Retinal pigment epithelial cell (primary cell): ENCODE results near the gene NR2F2.

Experiments used
- DNase-seq: peaks from one replicate; pipeline ENCODE4 v3.0.0-alpha.2; 2010; ENCODE audit warnings: low read depth
- H3K4me3 ChIP-seq: 2 replicates; pipeline ENCODE4 v1.5.1; 2011; ENCODE audit warnings: mild to moderate bottlenecking, low read length, control low read depth, moderate library complexity
- TF ChIP-seq, protein P1 (sequence below): conservative IDR thresholded peaks from 2 replicates; pipeline ENCODE4 v1.5.1; 2011; ENCODE audit warnings: low read depth, low read length, control low read depth, inconsistent platforms

Gene NR2F2

DNA sequence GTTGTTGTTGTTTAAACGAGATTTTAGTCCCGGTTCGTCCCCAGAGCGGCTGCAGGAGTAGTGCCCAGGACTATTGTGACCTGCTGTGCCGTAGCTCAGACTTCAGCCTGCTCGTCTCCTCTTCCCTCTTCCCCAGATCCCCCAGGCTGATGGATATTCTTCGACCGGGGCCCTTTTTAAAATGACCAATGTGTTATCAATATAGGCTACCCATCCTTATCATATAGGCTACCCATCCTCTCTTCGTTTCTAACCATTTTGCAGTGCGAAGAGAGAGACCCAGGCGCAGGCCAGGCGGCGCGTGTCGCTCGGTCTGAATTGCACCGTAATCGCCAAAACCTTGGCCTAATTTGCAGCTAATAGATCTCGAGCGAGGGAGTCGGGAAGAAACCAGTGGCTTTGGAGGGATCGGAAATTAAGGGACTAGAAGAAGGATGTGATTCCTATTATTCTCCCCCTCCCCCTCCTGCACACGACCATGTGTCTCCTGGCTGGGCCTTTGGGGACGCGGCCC, 23.0 kb downstream of the NR2F2 start:
- H3K4me3 ChIP-seq, result peak overlapping the region; percentile 65
- TF ChIP-seq, protein P1, sequence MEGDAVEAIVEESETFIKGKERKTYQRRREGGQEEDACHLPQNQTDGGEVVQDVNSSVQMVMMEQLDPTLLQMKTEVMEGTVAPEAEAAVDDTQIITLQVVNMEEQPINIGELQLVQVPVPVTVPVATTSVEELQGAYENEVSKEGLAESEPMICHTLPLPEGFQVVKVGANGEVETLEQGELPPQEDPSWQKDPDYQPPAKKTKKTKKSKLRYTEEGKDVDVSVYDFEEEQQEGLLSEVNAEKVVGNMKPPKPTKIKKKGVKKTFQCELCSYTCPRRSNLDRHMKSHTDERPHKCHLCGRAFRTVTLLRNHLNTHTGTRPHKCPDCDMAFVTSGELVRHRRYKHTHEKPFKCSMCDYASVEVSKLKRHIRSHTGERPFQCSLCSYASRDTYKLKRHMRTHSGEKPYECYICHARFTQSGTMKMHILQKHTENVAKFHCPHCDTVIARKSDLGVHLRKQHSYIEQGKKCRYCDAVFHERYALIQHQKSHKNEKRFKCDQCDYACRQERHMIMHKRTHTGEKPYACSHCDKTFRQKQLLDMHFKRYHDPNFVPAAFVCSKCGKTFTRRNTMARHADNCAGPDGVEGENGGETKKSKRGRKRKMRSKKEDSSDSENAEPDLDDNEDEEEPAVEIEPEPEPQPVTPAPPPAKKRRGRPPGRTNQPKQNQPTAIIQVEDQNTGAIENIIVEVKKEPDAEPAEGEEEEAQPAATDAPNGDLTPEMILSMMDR, result no peak
- no peak for DNase-seq

DNA sequence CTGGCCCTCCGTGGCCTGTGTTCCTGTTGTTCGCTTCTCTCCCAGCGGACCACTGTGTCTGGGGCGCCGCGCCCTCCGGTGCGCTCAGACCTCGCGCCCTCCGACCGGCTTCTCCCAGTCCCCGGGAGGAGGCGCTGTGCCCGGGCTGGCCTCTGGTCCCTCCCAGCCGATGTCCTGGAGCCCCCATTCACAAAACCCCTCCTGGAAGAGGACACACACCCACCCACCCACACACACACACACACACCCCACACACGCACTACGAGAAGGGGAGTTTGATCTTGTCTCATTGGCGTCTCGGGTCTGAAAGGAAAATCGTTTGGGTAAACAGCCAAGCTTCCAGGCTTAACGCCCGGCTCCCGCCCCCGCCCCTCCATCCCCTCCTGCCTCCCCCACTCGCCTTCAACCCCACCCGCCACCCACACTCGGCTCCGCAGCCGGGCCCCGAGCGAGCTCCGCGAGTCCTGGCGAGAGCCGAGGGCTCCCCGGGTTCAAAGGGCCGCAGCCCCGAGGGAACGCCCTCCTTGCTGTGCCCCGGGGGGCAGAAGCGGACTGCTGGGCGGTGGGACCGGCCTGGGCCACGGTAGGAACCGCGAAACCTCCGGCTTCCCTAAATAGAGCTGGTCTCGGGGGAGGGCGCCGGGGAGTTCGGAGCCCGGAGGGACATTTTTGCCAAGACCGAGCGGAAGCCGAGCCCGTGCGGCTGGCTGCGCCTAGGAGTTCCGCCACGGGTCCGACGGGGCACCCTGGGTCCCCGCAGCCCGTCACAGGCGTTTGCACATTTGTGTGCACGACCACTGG, 23.6 kb downstream of the NR2F2 start:
- peak overlapping the region; percentile 65 for H3K4me3 ChIP-seq
- no peak for DNase-seq
- TF ChIP-seq, protein P1, result peak; percentile 71

DNA sequence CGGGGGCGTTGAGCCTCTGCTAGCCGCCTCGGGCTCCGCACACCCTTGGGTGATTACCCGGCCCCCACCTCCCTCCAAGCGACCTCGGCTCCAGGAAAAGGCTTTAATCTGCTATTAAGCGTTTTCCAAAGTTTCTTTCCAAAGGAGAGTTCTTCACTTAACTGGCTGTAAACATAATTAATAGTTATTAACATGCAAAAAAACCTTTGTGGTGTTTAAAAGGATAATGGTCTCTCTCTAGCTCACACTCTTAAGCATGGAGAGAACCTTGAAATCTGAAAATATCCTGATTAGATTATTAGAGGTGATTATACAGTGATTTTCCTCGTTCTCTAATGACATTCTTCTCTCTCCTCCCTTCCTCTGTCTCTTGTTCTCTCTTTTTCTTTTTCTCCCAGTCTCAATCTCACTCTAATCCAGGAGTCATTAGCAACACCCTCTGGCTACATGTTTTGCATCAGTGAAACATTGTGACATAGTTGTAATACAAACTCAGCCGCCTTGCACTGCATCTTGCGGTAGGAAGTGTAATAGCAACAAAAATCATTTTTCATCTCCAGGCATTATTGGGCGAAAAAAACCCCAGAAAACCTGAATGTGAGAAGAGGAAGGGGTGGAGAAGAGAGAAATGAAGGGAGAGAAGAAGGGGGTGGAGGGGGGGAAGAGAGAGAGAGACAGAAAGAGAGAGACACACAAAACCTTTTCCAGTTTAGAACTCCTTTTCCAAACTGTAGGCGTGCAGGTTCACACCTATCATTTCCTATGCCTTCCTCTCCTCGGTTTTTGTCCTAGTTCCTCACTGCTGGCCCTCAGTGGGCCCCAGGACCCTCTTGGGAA, 24.4 kb downstream of the NR2F2 start:
- peak overlapping the region; percentile 65 for H3K4me3 ChIP-seq
- TF ChIP-seq, protein P1, result peak; percentile 52
- peak; percentile 77 for DNase-seq

DNA sequence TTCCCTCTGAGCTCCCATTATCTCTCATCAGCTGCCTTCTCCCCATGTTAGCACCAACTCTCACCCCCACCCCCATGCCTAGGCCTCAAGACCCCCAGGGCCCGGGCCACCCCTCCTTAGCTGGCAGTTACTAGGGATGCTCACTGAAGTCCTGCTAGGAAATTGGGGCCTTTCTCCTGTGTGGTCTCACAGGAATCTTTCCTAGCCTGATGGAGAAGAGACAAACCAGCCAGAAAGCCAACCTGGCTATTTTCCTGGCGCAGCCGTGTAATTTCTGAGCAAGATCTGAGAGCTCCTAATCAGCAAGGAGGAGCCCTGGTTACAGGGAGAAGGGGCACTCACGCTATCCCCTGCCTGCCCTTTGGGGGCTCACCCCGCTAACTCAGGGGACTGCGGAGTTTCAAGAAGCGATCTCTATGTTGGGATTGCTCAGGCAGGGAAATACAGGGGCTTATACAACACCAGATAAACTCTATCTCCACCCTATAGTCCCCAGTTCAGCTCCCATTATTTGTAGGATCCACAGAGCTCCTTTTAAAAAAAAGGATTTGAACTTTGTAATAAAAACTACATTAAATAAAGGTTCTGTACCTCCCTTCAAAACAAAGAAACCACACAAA, 25.2 kb downstream of the NR2F2 start:
- H3K4me3 ChIP-seq, result no peak overlapping the region
- no peak for DNase-seq
- TF ChIP-seq, protein P1, result no peak

DNA sequence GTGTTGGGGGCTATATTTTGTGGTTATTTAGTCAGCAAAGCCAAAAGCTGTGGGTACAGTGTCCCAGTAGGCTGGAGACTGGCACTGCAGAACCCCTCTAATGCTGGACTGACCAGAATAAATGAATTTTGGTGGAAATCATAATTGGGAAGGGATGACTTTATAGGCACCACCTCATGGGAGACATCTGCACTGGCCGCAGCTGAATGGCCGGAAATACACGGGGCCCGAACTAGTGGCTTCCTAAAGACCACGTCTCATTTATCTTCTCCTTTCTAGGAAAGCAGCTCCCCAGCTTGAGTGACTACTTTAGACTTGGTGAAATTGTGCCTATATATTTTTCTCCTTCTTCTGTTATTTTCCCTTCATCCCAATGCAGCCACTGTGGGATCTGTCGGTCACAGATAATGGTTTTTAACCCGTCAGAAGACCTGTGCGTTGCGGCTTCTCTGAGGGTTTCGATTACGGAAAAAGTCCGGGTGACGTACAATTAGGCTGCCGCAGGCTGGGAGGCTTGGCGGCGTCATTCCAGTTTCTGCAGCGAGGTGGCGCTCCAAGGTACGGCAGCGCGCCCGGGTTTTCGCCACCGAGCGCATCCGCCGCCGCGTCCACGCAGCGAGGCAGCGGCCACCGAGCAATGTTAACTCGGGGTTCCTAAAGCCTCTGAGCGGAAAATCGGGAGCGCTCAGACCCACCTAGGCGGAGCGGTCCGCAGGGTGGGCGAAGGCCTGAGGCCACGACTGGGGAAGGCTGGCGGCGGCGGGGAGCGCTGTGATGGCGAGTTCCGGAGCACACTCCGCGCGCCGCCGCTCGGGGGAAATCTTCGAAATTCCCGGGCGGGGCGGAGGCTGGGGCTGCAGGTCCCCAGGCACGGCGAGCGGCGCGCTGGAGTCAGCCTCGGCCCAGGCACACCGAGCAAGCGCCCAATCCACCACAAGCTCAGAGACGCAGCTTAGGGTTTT, 26.3 kb downstream of the NR2F2 start:
- DNase-seq, result no peak
- TF ChIP-seq, protein P1, result peak; percentile 86
- H3K4me3 ChIP-seq, result peak overlapping the region; percentile 63
